ENCODE data around the gene HSPA6.

GRCh38 chr1:161511756-161512060, 12.6 kb upstream of the HSPA6 start:
- TF ChIP-seq CTCF (optimal IDR thresholded peaks at IDR 0.05 in 1 of 3, IDR thresholded peaks at IDR 0.05 in 1 of 3, conservative IDR thresholded peaks at IDR 0.05 in 1 of 3; ENCODE audit: extremely low read depth in 1 of 3, insufficient read depth in 2 of 3, low read length in 3 of 3) = no peak
- TF ChIP-seq EZH2 (IDR thresholded peaks at IDR 0.05; ENCODE audit: low read length) = no peak
